ENCODE data around the gene MIA2. TPM values are rescaled to one million over a fixed set of nuclear protein-coding genes. Genes with fewer than 3 reads are reported as not detected.
"Not testable (repeated sequence)": the region's sequence is repeated elsewhere in the genome, so short reads cannot be mapped to it uniquely, and the experiment has no call there.

MIA2 gene
- total RNA-seq, 1 donor from 2014 or later = 25.3 TPM

- intact Hi-C loops (cut with DNase I) = no loop called here
- TF ChIP-seq, protein P1, sequence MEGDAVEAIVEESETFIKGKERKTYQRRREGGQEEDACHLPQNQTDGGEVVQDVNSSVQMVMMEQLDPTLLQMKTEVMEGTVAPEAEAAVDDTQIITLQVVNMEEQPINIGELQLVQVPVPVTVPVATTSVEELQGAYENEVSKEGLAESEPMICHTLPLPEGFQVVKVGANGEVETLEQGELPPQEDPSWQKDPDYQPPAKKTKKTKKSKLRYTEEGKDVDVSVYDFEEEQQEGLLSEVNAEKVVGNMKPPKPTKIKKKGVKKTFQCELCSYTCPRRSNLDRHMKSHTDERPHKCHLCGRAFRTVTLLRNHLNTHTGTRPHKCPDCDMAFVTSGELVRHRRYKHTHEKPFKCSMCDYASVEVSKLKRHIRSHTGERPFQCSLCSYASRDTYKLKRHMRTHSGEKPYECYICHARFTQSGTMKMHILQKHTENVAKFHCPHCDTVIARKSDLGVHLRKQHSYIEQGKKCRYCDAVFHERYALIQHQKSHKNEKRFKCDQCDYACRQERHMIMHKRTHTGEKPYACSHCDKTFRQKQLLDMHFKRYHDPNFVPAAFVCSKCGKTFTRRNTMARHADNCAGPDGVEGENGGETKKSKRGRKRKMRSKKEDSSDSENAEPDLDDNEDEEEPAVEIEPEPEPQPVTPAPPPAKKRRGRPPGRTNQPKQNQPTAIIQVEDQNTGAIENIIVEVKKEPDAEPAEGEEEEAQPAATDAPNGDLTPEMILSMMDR (IDR thresholded peaks at IDR 0.05) = no peak
- TF ChIP-seq POLR2AphosphoS5 (IDR thresholded peaks at IDR 0.05; ENCODE audit: insufficient read depth in 1 of 2, low read depth in 1 of 2) (no peak), POLR2A (IDR thresholded peaks at IDR 0.05) (no peak)
- DNase-seq (ENCODE audit: extremely low spot score in 2 of 2) = no peak
Measured at GRCh38 chr14:39319381-39319780, 85.7 kb downstream of the MIA2 start.

DNA sequence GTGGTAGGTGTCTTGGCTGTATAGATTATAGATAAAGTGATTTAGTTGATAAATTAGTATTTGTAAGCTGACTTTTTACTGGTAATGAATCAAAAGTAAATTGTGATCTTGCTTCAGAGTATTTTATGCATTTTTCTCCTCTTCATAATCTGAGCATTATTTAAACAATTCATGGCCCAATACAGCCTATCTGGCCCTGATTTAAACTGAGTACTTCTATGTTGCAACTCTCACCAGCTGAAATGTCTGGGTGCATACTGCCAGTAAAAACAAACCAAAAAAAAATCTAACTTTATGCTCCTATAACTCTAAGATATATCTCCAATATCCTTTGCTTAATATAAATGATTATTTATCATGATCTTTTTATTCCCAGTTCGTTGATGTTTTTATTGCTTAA is 86.6 kb downstream of the MIA2 start:
- no peak for DNase-seq (ENCODE audit: extremely low spot score in 2 of 2)
- no peak overlapping the region for H3K27ac ChIP-seq
- intact Hi-C loops (cut with DNase I) = no loop called here
- no peaks in the 10 kb centered on the region for H3K27me3 ChIP-seq
- H3K9me3 ChIP-seq = no peaks in the 10 kb centered on the region
- H3K36me3 ChIP-seq = peaks cover 0 to 34% of the 10 kb centered on the region in 2 donors
- H3K4me3 ChIP-seq = no peak overlapping the region
- no peaks in the 10 kb centered on the region for H3K4me1 ChIP-seq
- TF ChIP-seq, protein P1 (IDR thresholded peaks at IDR 0.05) = no peak
- TF ChIP-seq POLR2AphosphoS5 (IDR thresholded peaks at IDR 0.05; ENCODE audit: insufficient read depth in 1 of 2, low read depth in 1 of 2) (no peak), POLR2A (IDR thresholded peaks at IDR 0.05) (no peak)

More at GRCh38 chr14:39319381-39319780, 85.7 kb downstream of the MIA2 start:
- Histone ChIP-seq H3K9me3 (no peaks in the 10 kb centered on the region), H3K27me3 (no peaks in the 10 kb centered on the region), H3K36me3 (peaks cover 0 to 34% of the 10 kb centered on the region in 2 donors), H3K27ac (no peak overlapping the region), H3K4me3 (no peak overlapping the region), H3K4me1 (no peaks in the 10 kb centered on the region)

DNA sequence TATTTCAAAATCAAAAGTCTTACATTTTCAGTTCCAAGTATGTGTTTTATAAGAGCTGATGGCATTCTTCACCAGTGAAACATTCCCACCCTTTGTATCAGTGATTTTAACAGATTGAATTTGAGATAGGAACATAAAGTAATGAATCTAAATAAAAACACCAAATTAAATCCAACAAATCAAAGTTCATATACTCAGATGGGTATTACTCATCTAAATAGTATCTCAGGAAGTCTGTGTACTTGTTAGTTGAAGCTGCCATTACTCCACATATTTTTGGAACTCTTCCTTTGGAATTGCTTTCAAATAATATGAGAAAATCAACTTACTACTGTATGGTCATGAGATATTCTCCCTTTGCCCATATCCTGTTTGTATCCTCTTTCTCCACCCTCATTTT is 89.1 kb downstream of the MIA2 start:
- H3K4me3 ChIP-seq = no peak overlapping the region
- H3K36me3 ChIP-seq = peaks cover 4 to 33% of the 10 kb centered on the region in 2 donors
- intact Hi-C loops (cut with DNase I) = no loop called here
- H3K27me3 ChIP-seq = no peaks in the 10 kb centered on the region
- TF ChIP-seq, protein P1 (IDR thresholded peaks at IDR 0.05) = no peak
- TF ChIP-seq POLR2AphosphoS5 (IDR thresholded peaks at IDR 0.05; ENCODE audit: insufficient read depth in 1 of 2, low read depth in 1 of 2) = no peak
- TF ChIP-seq POLR2A (IDR thresholded peaks at IDR 0.05) = no peak
- H3K4me1 ChIP-seq = no peaks in the 10 kb centered on the region
- DNase-seq (ENCODE audit: extremely low spot score in 2 of 2) = no peak
- H3K9me3 ChIP-seq = no peaks in the 10 kb centered on the region
- no peak overlapping the region for H3K27ac ChIP-seq

DNA sequence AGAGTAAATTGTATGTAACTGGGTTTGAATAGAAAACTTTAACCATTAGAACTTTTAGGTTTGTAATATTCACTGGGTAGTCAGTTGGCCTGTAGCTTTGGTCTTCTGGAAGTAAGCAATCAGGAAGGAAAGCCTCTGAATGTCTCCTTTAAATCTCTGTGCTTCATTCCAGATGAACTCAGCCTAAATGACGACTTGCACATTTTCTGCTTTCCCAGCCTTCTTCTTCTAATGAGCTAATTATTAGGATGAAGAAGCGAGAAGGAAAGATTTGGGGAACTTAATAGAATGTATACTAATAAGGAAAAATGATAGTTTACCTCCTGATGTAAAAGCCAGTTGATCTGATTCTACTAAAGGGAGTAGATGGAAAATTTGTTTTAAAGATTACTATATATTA is 90.4 kb downstream of the MIA2 start:
- peaks cover 4 to 34% of the 10 kb centered on the region in 2 donors for H3K36me3 ChIP-seq
- no peaks in the 10 kb centered on the region for H3K27me3 ChIP-seq
- no peak overlapping the region for H3K4me3 ChIP-seq
- H3K9me3 ChIP-seq = no peaks in the 10 kb centered on the region
- intact Hi-C loops (cut with DNase I) = no loop called here
- no peak overlapping the region for H3K27ac ChIP-seq
- DNase-seq (ENCODE audit: extremely low spot score in 2 of 2) = no peak
- TF ChIP-seq, protein P1 (IDR thresholded peaks at IDR 0.05) = no peak
- TF ChIP-seq POLR2AphosphoS5 (IDR thresholded peaks at IDR 0.05; ENCODE audit: insufficient read depth in 1 of 2, low read depth in 1 of 2) (no peak), POLR2A (IDR thresholded peaks at IDR 0.05) (no peak)
- no peaks in the 10 kb centered on the region for H3K4me1 ChIP-seq

- TF ChIP-seq POLR2AphosphoS5 (IDR thresholded peaks at IDR 0.05; ENCODE audit: insufficient read depth in 1 of 2, low read depth in 1 of 2) = no peak
- TF ChIP-seq POLR2A (IDR thresholded peaks at IDR 0.05) = no peak
- TF ChIP-seq, protein P1 (IDR thresholded peaks at IDR 0.05) = no peak
- intact Hi-C loops (cut with DNase I) = no loop called here
- Histone ChIP-seq H3K27ac (no peak overlapping the region), H3K4me1 (no peaks in the 10 kb centered on the region), H3K9me3 (no peaks in the 10 kb centered on the region), H3K36me3 (peaks cover 0 to 8% of the 10 kb centered on the region in 2 donors), H3K27me3 (no peaks in the 10 kb centered on the region), H3K4me3 (no peak overlapping the region)
- no peak for DNase-seq (ENCODE audit: extremely low spot score in 2 of 2)
Measured at GRCh38 chr14:39339003-39339402, 105.3 kb downstream of the MIA2 start.

DNA sequence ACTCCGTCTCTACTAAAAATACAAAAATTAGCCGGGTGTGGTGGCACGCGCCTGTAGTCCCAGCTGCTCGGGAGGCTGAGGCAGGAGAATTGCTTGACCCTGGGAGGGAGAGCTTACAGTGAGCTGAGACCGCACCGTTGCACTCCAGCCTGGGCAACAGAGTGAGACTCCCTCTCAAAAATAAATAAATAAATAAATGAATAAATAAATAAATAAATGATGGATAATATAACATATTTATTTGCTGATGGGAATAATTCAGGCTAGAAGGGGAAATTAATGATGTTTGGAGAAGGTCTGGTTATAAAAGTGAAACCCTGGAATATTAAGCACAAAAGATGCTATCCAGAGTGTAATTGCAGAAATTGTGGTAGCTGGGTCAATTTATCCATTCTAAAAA is 107.4 kb downstream of the MIA2 start:
- H3K27ac ChIP-seq; H3K9me3 ChIP-seq; DNase-seq (ENCODE audit: extremely low spot score in 2 of 2); H3K27me3 ChIP-seq; H3K4me1 ChIP-seq; intact Hi-C loops (cut with DNase I); H3K4me3 ChIP-seq: not testable (repeated sequence)
- H3K36me3 ChIP-seq = peaks cover 0 to 16% of the 10 kb centered on the region in 2 donors

Measured in vagina (tissue), 2 donors.